Fibroblast of lung (primary cell): ENCODE results near the gene ZNF143. TPM values are rescaled to one million over a fixed set of nuclear protein-coding genes. Genes with fewer than 3 reads are reported as not detected.
A peak's percentile ranks its signal among the peaks of the same experiment; 100 is the strongest.

Experiments used
- DNase-seq, 2 donors: peaks; one replicate each; pipeline versions ENCODE4 v3.0.0 to v3.0.0-alpha.2; 2010; ENCODE audit warnings: low read depth in 2 of 2
- H2AFZ ChIP-seq: 2 replicates; pipeline ENCODE4 v1.5.1; 2012; ENCODE audit warnings: low read length, control low read depth, inconsistent platforms
- H3K27ac ChIP-seq: 2 replicates; pipeline ENCODE4 v1.5.1; 2011; ENCODE audit warnings: low read length, control low read depth; ENCODE audit not compliant: insufficient read depth
- H3K27me3 ChIP-seq: 2 replicates; pipeline ENCODE4 v1.5.1; 2011; ENCODE audit warnings: mild to moderate bottlenecking, low read length; ENCODE audit not compliant: control insufficient read depth, insufficient read depth
- H3K36me3 ChIP-seq: 2 replicates; pipeline ENCODE4 v1.5.1; 2011; ENCODE audit warnings: low read length; ENCODE audit not compliant: control insufficient read depth, insufficient read depth
- H3K4me1 ChIP-seq: 2 replicates; pipeline ENCODE4 v1.5.1; 2011; ENCODE audit warnings: low read length; ENCODE audit not compliant: control insufficient read depth, insufficient read depth; ENCODE audit errors: extremely low read depth
- H3K4me2 ChIP-seq: 2 replicates; pipeline ENCODE4 v1.5.1; 2011; ENCODE audit warnings: low read length, control low read depth; ENCODE audit not compliant: insufficient read depth; ENCODE audit errors: extremely low read depth
- H3K4me3 ChIP-seq, 4 experiments: fragments of 200-600 bp in 1 of 4; sonication (generic) in 1 of 4; replicated peaks in 1 of 4; 2 replicates each; pipeline ENCODE4 v1.5.1; 2011 to 2016; ENCODE audit warnings: low read length in 4 of 4, low read depth in 3 of 4, mild to moderate bottlenecking in 3 of 4, control low read depth in 2 of 4, inconsistent platforms in 1 of 4, mixed read lengths in 1 of 4; ENCODE audit not compliant: insufficient read depth in 1 of 4; ENCODE audit errors: control extremely low read depth in 1 of 4
- H3K79me2 ChIP-seq: 2 replicates; pipeline ENCODE4 v1.5.1; 2012; ENCODE audit warnings: mild to moderate bottlenecking, low read length, inconsistent platforms; ENCODE audit not compliant: control insufficient read depth, insufficient read depth
- H3K9ac ChIP-seq: 2 replicates; pipeline ENCODE4 v1.5.1; 2011; ENCODE audit warnings: mild to moderate bottlenecking, low read length, control low read depth; ENCODE audit not compliant: insufficient read depth
- H3K9me3 ChIP-seq: 2 replicates; pipeline ENCODE4 v1.5.1; 2012; ENCODE audit warnings: low read depth, low read length; ENCODE audit not compliant: control insufficient read depth, insufficient read depth
- H4K20me1 ChIP-seq: 2 replicates; pipeline ENCODE4 v1.5.1; 2011; ENCODE audit warnings: low read length; ENCODE audit not compliant: control insufficient read depth, insufficient read depth; ENCODE audit errors: extremely low read depth
- CTCF ChIP-seq, 2 donors: IDR thresholded peaks in 1 of 2; conservative IDR thresholded peaks in 1 of 2; 1 replicate in 1 of 2; 2 replicates in 1 of 2; pipeline ENCODE4 v1.5.1; 2011 to 2012; ENCODE audit warnings: low read length in 2 of 2, control low read depth in 1 of 2, inconsistent platforms in 1 of 2, low read depth in 1 of 2, mild to moderate bottlenecking in 1 of 2
- EZH2 ChIP-seq: IDR thresholded peaks from 2 replicates; pipeline ENCODE4 v1.5.1; 2012; ENCODE audit warnings: low read length, control low read depth, mild to moderate bottlenecking; ENCODE audit errors: missing control alignments
- polyA plus RNA-seq, 2 donors: library from polyadenylated mRNA; depleted of rRNA in 1 of 2; stranded (reverse) in 1 of 2; unstranded in 1 of 2; fragments of >200 nt; gene quantifications; 2 replicates each; pipeline ENCODE4 v1.2.1, GENCODE V29; 2011 to 2012; ENCODE audit warnings: missing spikeins in 1 of 2
- total RNA-seq: library from RNA; depleted of rRNA; stranded (reverse); fragments of >200 nt; gene quantifications from 2 replicates; pipeline ENCODE4 v1.2.1, GENCODE V29; 2014

ZNF143 gene
- total and polyA plus RNA-seq, 2 donors (not counting 1 experiment from before 2014, with no cell fraction given), result 22.6 to 36.2 TPM

- Histone ChIP-seq H3K79me2 (no peaks in the 10 kb centered on the region), H4K20me1 (no peaks in the 10 kb centered on the region), H3K27ac (no peak overlapping the region), H2AFZ (no peak overlapping the region), H3K4me2 (peak overlapping the region; percentile 45), H3K4me1 (peaks cover 6% of the 10 kb centered on the region), H3K36me3 (no peaks in the 10 kb centered on the region), H3K9ac (no peak overlapping the region), H3K4me3 (no peak overlapping the region), H3K9me3 (no peaks in the 10 kb centered on the region), H3K27me3 (no peaks in the 10 kb centered on the region)
- TF ChIP-seq CTCF (conservative IDR thresholded peaks at IDR 0.05 in 1 of 2, IDR thresholded peaks at IDR 0.05 in 1 of 2; ENCODE audit: low read depth in 1 of 2, low read length in 2 of 2) (no peak), EZH2 (no peak)
- DNase-seq, result no peak
Observed at GRCh38 chr11:9533058-9533457, 72.2 kb downstream of the ZNF143 start.

- Histone ChIP-seq H3K9ac (no peak overlapping the region), H3K79me2 (no peaks in the 10 kb centered on the region), H3K4me1 (peaks cover 6% of the 10 kb centered on the region), H2AFZ (peak overlapping the region; percentile 1), H3K27me3 (no peaks in the 10 kb centered on the region), H3K36me3 (no peaks in the 10 kb centered on the region), H4K20me1 (no peaks in the 10 kb centered on the region), H3K4me2 (peak overlapping the region; percentile 45), H3K4me3 (no peak overlapping the region), H3K9me3 (no peaks in the 10 kb centered on the region), H3K27ac (no peak overlapping the region)
- TF ChIP-seq CTCF (conservative IDR thresholded peaks at IDR 0.05 in 1 of 2, IDR thresholded peaks at IDR 0.05 in 1 of 2; ENCODE audit: low read depth in 1 of 2, low read length in 2 of 2) (no peak), EZH2 (no peak)
- DNase-seq, result peak in 1 of 2 donors; percentile 73
Observed at GRCh38 chr11:9533736-9534473, 73.1 kb downstream of the ZNF143 start.

- H2AFZ ChIP-seq, result no peak overlapping the region
- no peak overlapping the region for H3K27ac ChIP-seq
- H3K36me3 ChIP-seq, result no peaks in the 10 kb centered on the region
- no peaks in the 10 kb centered on the region for H3K4me1 ChIP-seq
- H3K9ac ChIP-seq, result no peak overlapping the region
- no peak overlapping the region for H3K4me3 ChIP-seq
- no peaks in the 10 kb centered on the region for H3K9me3 ChIP-seq
- TF ChIP-seq CTCF (conservative IDR thresholded peaks at IDR 0.05 in 1 of 2, IDR thresholded peaks at IDR 0.05 in 1 of 2; ENCODE audit: low read depth in 1 of 2, low read length in 2 of 2), result peak; percentile 70 to 81
- TF ChIP-seq EZH2, result no peak
- DNase-seq, result peak; percentile 13 to 77
- no peak overlapping the region for H3K4me2 ChIP-seq
- H4K20me1 ChIP-seq, result no peaks in the 10 kb centered on the region
- no peaks in the 10 kb centered on the region for H3K27me3 ChIP-seq
- no peaks in the 10 kb centered on the region for H3K79me2 ChIP-seq
Observed at GRCh38 chr11:9535189-9535781, 74.5 kb downstream of the ZNF143 start.
